Glutamatergic neuron (in vitro differentiated cells): ENCODE data around the gene PERP. TPM values are rescaled to one million over a fixed set of nuclear protein-coding genes. Genes with fewer than 3 reads are reported as not detected.

Experiments
- DNase-seq: peaks from one replicate; pipeline ENCODE4 v3.0.0; 2022
- H3K27ac Mint-ChIP-seq: one replicate; pipeline ENCODE4 v1.8.0; 2020; ENCODE audit warnings: mild to moderate bottlenecking, mixed read lengths, inconsistent platforms; ENCODE audit not compliant: unreplicated experiment
- H3K27me3 Mint-ChIP-seq: one replicate; pipeline ENCODE4 v1.8.0; 2020; ENCODE audit warnings: mild to moderate bottlenecking, moderate library complexity, mixed read lengths, inconsistent platforms; ENCODE audit not compliant: unreplicated experiment
- H3K36me3 Mint-ChIP-seq: one replicate; pipeline ENCODE4 v1.8.0; 2020; ENCODE audit warnings: mild to moderate bottlenecking, mixed read lengths, inconsistent platforms; ENCODE audit not compliant: unreplicated experiment
- H3K4me1 Mint-ChIP-seq: one replicate; pipeline ENCODE4 v1.8.0; 2020; ENCODE audit warnings: mild to moderate bottlenecking, low read depth, mixed read lengths, inconsistent platforms; ENCODE audit not compliant: unreplicated experiment
- H3K4me3 Mint-ChIP-seq: one replicate; pipeline ENCODE4 v1.8.0; 2020; ENCODE audit warnings: mild to moderate bottlenecking, mixed read lengths, inconsistent platforms; ENCODE audit not compliant: unreplicated experiment
- H3K9me3 Mint-ChIP-seq: one replicate; pipeline ENCODE4 v1.8.0; 2020; ENCODE audit warnings: mild to moderate bottlenecking, moderate library complexity, mixed read lengths, inconsistent platforms; ENCODE audit not compliant: unreplicated experiment
- long read RNA-seq: library from polyadenylated mRNA; unstranded; transcript quantifications from one replicate; pipeline ENCODE4 v2.0.0, GENCODE V29; 2020; ENCODE audit not compliant: unreplicated experiment
- total RNA-seq: library from RNA; stranded (reverse); fragmentation: NEBNext Ultra II Directional; extraction: Animal tissue kit (Norgen Biotek cat#: 25700); gene quantifications from one replicate; pipeline ENCODE4 v1.2.1, GENCODE V29; 2021; ENCODE audit not compliant: unreplicated experiment
- TF ChIP-seq, protein P1 (sequence below): fragments of 200-600 bp; sonication (generic); IDR thresholded peaks from one replicate; pipeline ENCODE4 v1.5.0; 2021; ENCODE audit not compliant: partially characterized antibody, unreplicated experiment

The PERP gene
- total RNA-seq, result 10.7 TPM
- long read RNA-seq, full-length matches to known transcripts, result 35 of 37 reads
- long read RNA-seq, partial matches to known transcripts, result 1 of 37 reads
- long read RNA-seq, other reads (novel, unspliced or antisense), result 1 of 37 reads

DNA sequence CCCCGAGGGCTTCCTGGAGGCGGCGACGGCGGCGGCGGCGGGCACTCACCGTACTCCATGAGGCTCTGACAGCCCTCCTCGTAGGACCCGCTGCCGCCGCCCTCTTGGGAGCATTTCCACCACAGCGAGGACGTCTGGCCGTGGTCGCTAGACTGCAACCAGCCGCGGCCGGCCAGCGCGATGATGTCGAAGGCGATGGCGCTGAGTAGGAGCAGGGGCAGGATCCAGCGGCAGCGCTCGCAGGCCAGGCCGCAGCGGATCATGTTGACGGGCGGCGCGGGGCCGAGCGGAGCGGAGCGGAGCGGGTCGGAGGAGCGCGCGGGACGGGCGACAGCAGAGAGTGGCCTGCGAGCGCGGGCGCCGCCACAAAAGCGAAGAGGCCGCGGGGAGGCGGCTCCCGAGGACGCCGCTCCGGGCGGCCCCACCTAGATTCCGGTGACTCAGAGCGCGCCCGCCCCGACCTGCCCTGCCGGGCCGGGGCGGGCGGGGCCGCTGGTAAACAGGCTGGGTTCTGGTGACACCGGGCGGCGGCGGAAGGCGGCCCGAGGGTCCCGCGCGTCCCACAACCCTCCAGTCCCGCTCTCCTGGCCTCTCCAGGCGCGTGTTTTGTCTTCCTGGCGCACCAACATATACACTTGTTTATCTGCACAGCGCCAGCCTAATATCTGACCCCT, at the start of gene PERP:
PERP (minus strand) TSS at position 342 of the 674 bp plus-strand sequence; CDS start at position 263, 79 bp downstream.
- Mint-ChIP-seq H3K27ac (peak within 1 kb of the TSS; percentile 88), H3K27me3 (peaks cover 7% of the 10 kb centered on the region), H3K36me3 (no peaks in the 10 kb centered on the region), H3K4me1 (peaks cover 13% of the 10 kb centered on the region), H3K4me3 (peak within 1 kb of the TSS; percentile 97), H3K9me3 (peaks cover 3% of the 10 kb centered on the region)
- TF ChIP-seq, protein P1, sequence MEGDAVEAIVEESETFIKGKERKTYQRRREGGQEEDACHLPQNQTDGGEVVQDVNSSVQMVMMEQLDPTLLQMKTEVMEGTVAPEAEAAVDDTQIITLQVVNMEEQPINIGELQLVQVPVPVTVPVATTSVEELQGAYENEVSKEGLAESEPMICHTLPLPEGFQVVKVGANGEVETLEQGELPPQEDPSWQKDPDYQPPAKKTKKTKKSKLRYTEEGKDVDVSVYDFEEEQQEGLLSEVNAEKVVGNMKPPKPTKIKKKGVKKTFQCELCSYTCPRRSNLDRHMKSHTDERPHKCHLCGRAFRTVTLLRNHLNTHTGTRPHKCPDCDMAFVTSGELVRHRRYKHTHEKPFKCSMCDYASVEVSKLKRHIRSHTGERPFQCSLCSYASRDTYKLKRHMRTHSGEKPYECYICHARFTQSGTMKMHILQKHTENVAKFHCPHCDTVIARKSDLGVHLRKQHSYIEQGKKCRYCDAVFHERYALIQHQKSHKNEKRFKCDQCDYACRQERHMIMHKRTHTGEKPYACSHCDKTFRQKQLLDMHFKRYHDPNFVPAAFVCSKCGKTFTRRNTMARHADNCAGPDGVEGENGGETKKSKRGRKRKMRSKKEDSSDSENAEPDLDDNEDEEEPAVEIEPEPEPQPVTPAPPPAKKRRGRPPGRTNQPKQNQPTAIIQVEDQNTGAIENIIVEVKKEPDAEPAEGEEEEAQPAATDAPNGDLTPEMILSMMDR, result no peak
- peak; percentile 77 for DNase-seq

DNA sequence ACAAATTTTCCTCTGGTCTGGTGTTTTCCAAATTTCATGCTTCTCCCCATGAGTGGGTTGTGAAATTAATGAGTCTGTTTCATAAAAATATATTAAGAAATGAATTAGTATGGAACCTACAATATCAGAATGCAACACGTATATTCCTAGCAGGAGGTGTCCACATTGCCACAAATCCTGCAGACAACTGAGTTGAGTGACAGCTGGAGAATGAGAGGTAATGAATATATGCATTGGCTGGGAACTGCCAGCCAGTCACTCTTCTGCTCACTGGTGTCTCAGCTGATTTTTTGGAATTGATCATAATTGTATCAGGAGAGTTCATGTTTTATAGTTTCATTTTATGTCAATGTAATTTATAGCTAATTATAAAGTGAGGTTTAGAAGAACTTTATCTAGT, 48.2 kb upstream of the PERP start:
- no peaks in the 10 kb centered on the region for H3K27me3 Mint-ChIP-seq
- DNase-seq, result no peak
- H3K4me1 Mint-ChIP-seq, result peaks cover 4% of the 10 kb centered on the region
- peaks cover 12% of the 10 kb centered on the region for H3K36me3 Mint-ChIP-seq
- H3K9me3 Mint-ChIP-seq, result no peaks in the 10 kb centered on the region
- no peak overlapping the region for H3K4me3 Mint-ChIP-seq
- TF ChIP-seq, protein P1, result no peak
- no peak overlapping the region for H3K27ac Mint-ChIP-seq

DNA sequence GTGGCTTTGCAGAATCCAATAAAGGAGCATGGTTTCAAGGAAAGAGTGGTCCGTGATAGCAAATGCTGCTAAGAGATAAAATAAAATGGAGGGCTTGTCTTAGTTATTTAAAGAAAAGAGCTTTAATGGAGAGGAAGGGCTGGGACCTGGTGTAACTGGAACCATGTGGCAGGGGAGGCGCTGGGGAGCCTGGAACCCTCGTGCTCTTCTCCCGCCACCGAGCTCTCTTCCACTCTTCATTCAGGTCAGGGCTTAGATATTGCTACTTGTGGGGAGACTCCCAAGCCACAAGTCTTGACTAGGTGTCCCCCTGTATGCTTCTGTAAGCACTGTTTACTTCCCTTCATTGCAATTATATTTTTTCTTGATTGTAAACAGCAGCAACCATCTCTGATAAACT, 39.3 kb upstream of the PERP start:
- H3K27me3 Mint-ChIP-seq, result no peaks in the 10 kb centered on the region
- DNase-seq, result no peak
- H3K4me3 Mint-ChIP-seq, result no peak overlapping the region
- peaks cover 3% of the 10 kb centered on the region for H3K36me3 Mint-ChIP-seq
- no peak overlapping the region for H3K27ac Mint-ChIP-seq
- no peaks in the 10 kb centered on the region for H3K4me1 Mint-ChIP-seq
- no peaks in the 10 kb centered on the region for H3K9me3 Mint-ChIP-seq
- TF ChIP-seq, protein P1, result no peak

DNA sequence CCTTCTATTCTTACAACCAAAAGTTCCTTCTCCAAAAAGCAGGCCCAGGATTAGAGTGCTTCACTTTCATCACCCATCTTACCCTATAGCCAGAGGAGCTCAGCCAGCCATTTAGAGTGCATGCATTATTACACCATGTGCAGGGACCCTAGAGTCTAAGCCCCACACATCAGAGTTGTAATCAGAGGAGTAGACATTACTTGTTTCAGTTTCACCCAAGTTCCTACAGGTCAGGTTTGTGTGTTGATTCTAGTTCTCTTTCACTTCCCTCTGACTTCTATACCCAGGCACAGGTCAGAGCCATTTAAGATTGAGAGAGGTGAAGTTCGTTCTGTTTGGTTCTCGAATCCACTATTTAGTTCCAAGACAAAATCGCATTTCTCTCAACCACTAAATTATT, 38.2 kb upstream of the PERP start:
- DNase-seq, result no peak
- H3K4me1 Mint-ChIP-seq, result no peaks in the 10 kb centered on the region
- TF ChIP-seq, protein P1, result no peak
- H3K4me3 Mint-ChIP-seq, result no peak overlapping the region
- no peak overlapping the region for H3K27ac Mint-ChIP-seq
- no peaks in the 10 kb centered on the region for H3K36me3 Mint-ChIP-seq
- no peaks in the 10 kb centered on the region for H3K9me3 Mint-ChIP-seq
- H3K27me3 Mint-ChIP-seq, result no peaks in the 10 kb centered on the region

DNA sequence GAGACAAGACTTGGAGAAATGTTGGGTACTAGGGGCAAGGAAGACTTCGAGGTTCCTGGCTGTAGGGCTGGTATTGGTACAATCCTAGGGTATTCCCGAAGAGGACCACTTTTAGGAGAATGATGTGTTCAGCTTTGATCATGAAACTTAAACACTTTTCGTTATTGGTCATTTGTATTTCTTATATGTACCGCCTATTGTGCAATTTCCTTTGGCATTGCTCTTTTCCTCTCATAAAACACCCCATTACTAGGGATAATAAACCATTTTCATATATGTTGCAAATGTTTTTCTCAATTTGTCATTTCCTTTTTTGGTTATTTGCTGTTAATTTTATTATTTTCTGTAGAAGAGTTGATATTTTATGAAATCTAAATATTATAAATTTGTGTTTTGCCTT, 35.6 kb upstream of the PERP start:
- no peak for DNase-seq
- no peaks in the 10 kb centered on the region for H3K27me3 Mint-ChIP-seq
- no peaks in the 10 kb centered on the region for H3K9me3 Mint-ChIP-seq
- no peak overlapping the region for H3K4me3 Mint-ChIP-seq
- no peaks in the 10 kb centered on the region for H3K4me1 Mint-ChIP-seq
- no peaks in the 10 kb centered on the region for H3K36me3 Mint-ChIP-seq
- no peak overlapping the region for H3K27ac Mint-ChIP-seq
- TF ChIP-seq, protein P1, result no peak
